IMR-90 (cell line): ENCODE measurements around the gene KNTC1. TPM values are rescaled to one million over a fixed set of nuclear protein-coding genes. Genes with fewer than 3 reads are reported as not detected.
A peak's percentile ranks its signal among the peaks of the same experiment; 100 is the strongest.

Experiments used
- ATAC-seq: fragments of 200-7000 bp; cut with Tn5 transposase; 2 replicates; pipeline ENCODE4 v1.9.1; 2020; ENCODE audit warnings: low read depth, mild to moderate bottlenecking, moderate library complexity
- BruUV-seq: library from RNA; stranded (reverse); fragments of 400-500 nt; replicated peaks from 2 replicates; lab custom pipeline; 2021; lab: Mats Ljungman, UMichigan
- CTCF ChIA-PET: fragments of 300-600 bp; formaldehyde crosslinking; extraction: SDS; loops from one replicate; lab custom pipeline; 2021; ENCODE audit warnings: antibody characterized with exemption; lab: Yijun Ruan, JAX
- POLR2A ChIA-PET: fragments of 300-600 bp; sonication (Branson Sonifier 250); formaldehyde crosslinking; loops from one replicate; lab custom pipeline; 2022; ENCODE audit warnings: antibody characterized with exemption; ENCODE audit not compliant: unreplicated experiment; lab: Charles Lee
- DNase-seq: peaks from one replicate; pipeline ENCODE4 v3.0.0; 2013
- H2AFZ ChIP-seq: replicated peaks from 2 replicates; pipeline ENCODE3; 2013; ENCODE audit warnings: low read length, mild to moderate bottlenecking; ENCODE audit not compliant: poor library complexity
- H2AK5ac ChIP-seq: 2 replicates; pipeline ENCODE4 v1.6.1; 2013; ENCODE audit warnings: low read depth, low read length, inconsistent platforms
- H2AK9ac ChIP-seq: replicated peaks from 2 replicates; pipeline ENCODE3; 2013; ENCODE audit warnings: mild to moderate bottlenecking, low read depth, low read length, moderate library complexity; ENCODE audit not compliant: poor library complexity
- H2BK120ac ChIP-seq: 2 replicates; pipeline ENCODE4 v1.6.1; 2013; ENCODE audit warnings: low read depth, low read length, inconsistent platforms
- H2BK15ac ChIP-seq: 3 replicates; pipeline ENCODE4 v1.6.1; 2013; ENCODE audit warnings: low read depth, low read length, inconsistent platforms
- H2BK20ac ChIP-seq: 2 replicates; pipeline ENCODE4 v1.6.1; 2013; ENCODE audit warnings: low read depth, mild to moderate bottlenecking, inconsistent platforms, low read length, moderate library complexity
- H2BK5ac ChIP-seq: 2 replicates; pipeline ENCODE4 v1.6.1; 2013; ENCODE audit warnings: mild to moderate bottlenecking, low read depth, low read length, inconsistent platforms; ENCODE audit not compliant: poor library complexity, severe bottlenecking
- H3K14ac ChIP-seq: replicated peaks from 2 replicates; pipeline ENCODE4 v1.6.1; 2013; ENCODE audit warnings: low read depth, low read length, inconsistent platforms
- H3K18ac ChIP-seq: 2 replicates; pipeline ENCODE4 v1.6.1; 2013; ENCODE audit warnings: low read depth, low read length, control low read depth
- H3K23ac ChIP-seq: 2 replicates; pipeline ENCODE4 v1.6.1; 2013; ENCODE audit warnings: low read depth, low read length, inconsistent platforms
- H3K27ac ChIP-seq: 2 replicates; pipeline ENCODE4 v1.5.1; 2013; ENCODE audit warnings: mild to moderate bottlenecking, control low read depth, low read length; ENCODE audit not compliant: insufficient read depth
- H3K27me3 ChIP-seq: 2 replicates; pipeline ENCODE4 v1.6.1; 2013; ENCODE audit warnings: low read length; ENCODE audit not compliant: control insufficient read depth, insufficient read depth
- H3K36me3 ChIP-seq: 2 replicates; pipeline ENCODE4 v1.6.1; 2013; ENCODE audit warnings: low read length, mixed read lengths; ENCODE audit not compliant: control insufficient read depth, insufficient read depth
- H3K4ac ChIP-seq: 2 replicates; pipeline ENCODE4 v1.6.1; 2013; ENCODE audit warnings: low read depth, low read length, inconsistent platforms
- H3K4me1 ChIP-seq: 2 replicates; pipeline ENCODE4 v1.6.1; 2013; ENCODE audit warnings: low read length, mixed read lengths; ENCODE audit not compliant: control insufficient read depth, insufficient read depth
- H3K4me2 ChIP-seq: 2 replicates; pipeline ENCODE4 v1.6.1; 2013; ENCODE audit warnings: low read depth, mild to moderate bottlenecking, control low read depth, low read length, moderate library complexity
- H3K4me3 ChIP-seq: 2 replicates; pipeline ENCODE4 v1.5.1; 2013; ENCODE audit warnings: low read depth, mild to moderate bottlenecking, control low read depth, low read length, moderate library complexity; ENCODE audit not compliant: insufficient read depth
- H3K56ac ChIP-seq: 2 replicates; pipeline ENCODE4 v1.6.1; 2013; ENCODE audit warnings: low read length, inconsistent platforms; ENCODE audit not compliant: insufficient read depth; ENCODE audit errors: extremely low read depth
- H3K79me1 ChIP-seq, 2 experiments: 2 replicates each; pipeline ENCODE4 v1.6.1; 2013; ENCODE audit warnings: low read length in 2 of 2, inconsistent platforms in 1 of 2, low read depth in 1 of 2
- H3K9ac ChIP-seq: 2 replicates; pipeline ENCODE4 v1.6.1; 2013; ENCODE audit warnings: low read depth, low read length, control low read depth
- H3K9me1 ChIP-seq: 2 replicates; pipeline ENCODE4 v1.6.1; 2013; ENCODE audit warnings: low read length, inconsistent platforms; ENCODE audit not compliant: insufficient read depth
- H3K9me3 ChIP-seq: 2 replicates; pipeline ENCODE4 v1.6.1; 2013; ENCODE audit warnings: low read length; ENCODE audit not compliant: control insufficient read depth, insufficient read depth
- H4K20me1 ChIP-seq: 2 replicates; pipeline ENCODE4 v1.6.1; 2013; ENCODE audit warnings: low read length, inconsistent platforms; ENCODE audit not compliant: insufficient read depth
- H4K5ac ChIP-seq: 2 replicates; pipeline ENCODE4 v1.6.1; 2013; ENCODE audit warnings: mild to moderate bottlenecking, low read depth, low read length, control low read depth
- H4K8ac ChIP-seq, 2 experiments: 2 replicates each; pipeline ENCODE4 v1.6.1; 2013; ENCODE audit warnings: low read depth in 2 of 2, low read length in 2 of 2, control low read depth in 1 of 2, inconsistent platforms in 1 of 2
- H4K91ac ChIP-seq: 2 replicates; pipeline ENCODE4 v1.6.1; 2013; ENCODE audit warnings: low read depth, low read length, inconsistent platforms; ENCODE audit not compliant: insufficient read depth
- CHD1 ChIP-seq: IDR thresholded peaks from 2 replicates; pipeline ENCODE4 v1.6.1; 2012; ENCODE audit warnings: low read depth, low read length, improper control_type of control experiment
- CTCF ChIP-seq: conservative IDR thresholded peaks from 2 replicates; pipeline ENCODE4 v1.5.1; 2012; ENCODE audit warnings: mild to moderate bottlenecking, low read depth, low read length, improper control_type of control experiment
- FOS ChIP-seq: fragments of 150-350 bp; IDR thresholded peaks from 2 replicates; pipeline ENCODE4 v1.6.1; 2016; ENCODE audit warnings: low read depth, low read length
- MXI1 ChIP-seq: IDR thresholded peaks from 2 replicates; pipeline ENCODE4 v1.6.1; 2012; ENCODE audit warnings: low read depth, mild to moderate bottlenecking, low read length, moderate library complexity, borderline replicate concordance
- RAD21 ChIP-seq: IDR thresholded peaks from 2 replicates; pipeline ENCODE4 v1.6.1; 2012; ENCODE audit warnings: low read length, improper control_type of control experiment
- RCOR1 ChIP-seq: IDR thresholded peaks from 2 replicates; pipeline ENCODE4 v1.6.1; 2012; ENCODE audit warnings: mild to moderate bottlenecking, low read length, improper control_type of control experiment; ENCODE audit not compliant: insufficient replicate concordance
- RFX5 ChIP-seq: IDR thresholded peaks from 2 replicates; pipeline ENCODE4 v1.8.0; 2012; ENCODE audit warnings: low read depth, mild to moderate bottlenecking, low read length, moderate library complexity
- WGBS, 2 experiments: methylation state at CpG; one replicate each; pipeline versions ENCODE4 v1.1.5 to v1.1.7; 2013; ENCODE audit warnings: missing lambda C conversion rate in 2 of 2; ENCODE audit not compliant: insufficient read length in 1 of 2; ENCODE audit errors: extremely low coverage in 2 of 2; 5-methylcytosine and 5-hydroxymethylcytosine counted together
- dilution Hi-C: fragments of 300-500 bp; cut with HindIII; formaldehyde crosslinking; loops from one replicate; pipeline ENCODE4 v1.14.3; 2018; ENCODE audit warnings: low sequenced_read_pairs; ENCODE audit not compliant: unreplicated experiment
- in situ Hi-C: fragments of 300-500 bp; cut with MboI; formaldehyde crosslinking; loops from 3 replicates; pipeline ENCODE4 v1.14.3; 2019; ENCODE audit warnings: low sequenced_read_pairs, inconsistent platforms, mixed read lengths
- intact Hi-C: fragments of 100-400 bp; cut with micrococcal nuclease; formaldehyde crosslinking; loops from 2 replicates; pipeline ENCODE4 v1.10.0; 2022
- polyA plus RNA-seq, 3 experiments: library from polyadenylated mRNA; depleted of rRNA; stranded (reverse); fragments of >200 nt; gene quantifications; 2 replicates each; pipeline ENCODE4 v1.2.3, GENCODE V29; 2012; ENCODE audit warnings: low replicate concordance in 1 of 3
- total RNA-seq: library from RNA; depleted of rRNA; stranded (reverse); fragments of >200 nt; gene quantifications from 2 replicates; pipeline ENCODE4 v1.2.3, GENCODE V29; 2012

The KNTC1 gene
- total and polyA plus RNA-seq, 2 of the 4 experiments (the other 2 are of a cell fraction) = 16.6 to 23.7 TPM

- Histone ChIP-seq H3K9me1 (0 out of 2 replicates have a peak, but pooled peaks cover 3% of the 10 kb centered on the region), H3K14ac (no peak overlapping the region), H2AFZ (no peak overlapping the region), H4K5ac (no peak overlapping the region), H3K36me3 (peaks cover 4% of the 10 kb centered on the region; the same call in 1 of the 2 replicates), H3K23ac (no peak overlapping the region), H3K27ac (no peak overlapping the region), H2AK5ac (no peak overlapping the region), H2BK15ac (no peak overlapping the region), H2BK20ac (no peak overlapping the region), H3K4me2 (no peak overlapping the region), H2BK5ac (no peak overlapping the region), H3K9ac (no peak overlapping the region), H3K4me3 (no peak overlapping the region), H3K4me1 (peaks cover 5% of the 10 kb centered on the region; the same call in 1 of the 2 replicates), H3K79me1 (no peaks in the 10 kb centered on the region; a peak in 1 of 4 replicates), H4K91ac (no peak overlapping the region), H4K8ac (peak overlapping the region in 1 of 2 experiments; percentile 16; a peak in 1 of 4 replicates), H2BK120ac (no peak overlapping the region), H3K18ac (no peak overlapping the region), H3K9me3 (no peaks in the 10 kb centered on the region), H4K20me1 (no peaks in the 10 kb centered on the region), H3K4ac (no peak overlapping the region), H3K56ac (no peak overlapping the region), H3K27me3 (no peaks in the 10 kb centered on the region), H2AK9ac (no peak overlapping the region)
- dilution Hi-C loops = no loop called here
- TF ChIP-seq RAD21 (no peak), RFX5 (no peak), FOS (no peak), RCOR1 (no peak), CHD1 (no peak), CTCF (no peak), MXI1 (no peak)
- no CpG with 5 or more reads among the region's 3 CpGs for WGBS, 2 experiments
- no TSS peak for BruUV-seq
- ATAC-seq (no peak), DNase-seq (no peak)
- in situ Hi-C loops = no loop called here
- intact Hi-C loops = no loop called here
- POLR2A ChIA-PET = interaction anchor here (0.5 kb wide), 1 partner anchor 925 kb away, joined by 3 read pairs; no protein-coding TSS in a partner anchor
- CTCF ChIA-PET = interaction anchor here (0.9 kb wide), 1 partner anchor 11 kb away, joined by 3 read pairs; no protein-coding TSS in a partner anchor
Measured at GRCh38 chr12:122609732-122610131, 82.7 kb downstream of the KNTC1 start.
